Stimulated activated CD8-positive, alpha-beta memory T cell treated with anti-CD3 and anti-CD28 coated beads, Interleukin-7, amount 100 ng/mL, for 4 hours (primary cell): ENCODE measurements around the gene CKMT1B.
"Not testable (repeated sequence)": the region's sequence is repeated elsewhere in the genome, so short reads cannot be mapped to it uniquely, and the experiment has no call there.

Experiments used
- DNase-seq, 2 donors: peaks; one replicate each; pipeline ENCODE4 v3.0.0-alpha.2; 2020; ENCODE audit warnings: low read depth in 2 of 2

The CKMT1B gene

DNA sequence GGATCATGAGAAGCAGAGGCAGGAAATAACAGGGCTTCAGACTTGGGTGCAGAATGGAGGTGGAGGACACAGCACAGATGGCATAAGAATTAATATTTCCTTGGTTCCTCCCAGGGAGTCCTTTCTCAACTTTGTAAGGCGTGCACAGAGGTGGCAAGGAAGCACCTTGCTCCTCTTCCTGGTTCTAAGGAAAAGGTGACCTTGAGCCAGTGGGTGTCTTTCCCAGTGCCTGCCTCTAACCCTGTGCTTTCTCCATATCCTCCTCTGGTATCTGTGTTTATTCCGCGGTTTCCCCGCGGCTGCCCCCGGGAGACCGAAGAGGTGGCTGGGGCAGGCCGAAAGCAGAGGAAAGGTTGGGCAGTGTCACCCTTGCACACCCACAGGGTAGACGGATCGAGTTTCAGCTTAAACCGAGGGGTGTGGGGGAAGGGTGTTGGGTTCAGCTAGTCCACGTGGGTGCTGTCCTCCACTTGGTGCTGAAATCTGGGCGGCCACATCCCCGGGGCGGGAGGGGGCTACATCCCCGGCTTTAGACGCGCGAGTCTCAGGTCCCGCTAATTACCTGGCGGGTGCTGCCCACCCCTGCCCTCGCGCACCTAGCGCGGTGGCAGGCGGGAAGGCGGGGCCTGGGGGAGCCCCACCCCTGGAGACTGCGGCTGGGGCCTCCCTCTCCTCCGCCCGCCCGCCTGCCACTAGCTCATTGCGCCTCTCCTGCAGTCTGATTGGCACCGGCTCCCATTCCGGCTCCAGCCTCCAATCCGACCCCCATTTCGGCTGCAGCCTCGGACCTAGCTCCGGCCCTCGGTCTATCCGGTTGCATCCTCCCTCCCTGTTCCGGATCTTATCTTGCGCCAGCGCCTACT is at the start of gene CKMT1B:
CKMT1B (plus strand) TSS at position 700 of the 863 bp plus-strand sequence. CDS start 192 bp downstream, outside the sequence.
- not testable (repeated sequence) for DNase-seq

DNA sequence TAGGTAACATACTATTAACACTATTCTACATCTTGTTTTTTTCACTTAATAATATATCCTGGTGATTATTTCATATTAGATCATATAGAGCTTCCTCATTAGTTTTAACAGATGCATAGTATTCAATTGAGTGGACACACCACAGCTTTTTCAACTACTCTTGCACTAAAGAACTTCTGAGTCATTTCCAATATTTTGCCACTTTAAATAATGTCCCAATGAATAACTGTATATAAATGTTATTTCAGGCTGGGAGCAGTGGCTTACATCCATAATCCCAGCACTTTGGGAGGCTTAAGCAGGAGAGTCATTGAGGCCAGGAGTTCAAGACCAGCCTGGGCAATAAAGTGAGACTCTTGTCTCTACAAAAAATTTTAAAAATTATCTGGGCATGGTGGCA is 49.6 kb upstream of the CKMT1B start:
- DNase-seq, result no peak

DNA sequence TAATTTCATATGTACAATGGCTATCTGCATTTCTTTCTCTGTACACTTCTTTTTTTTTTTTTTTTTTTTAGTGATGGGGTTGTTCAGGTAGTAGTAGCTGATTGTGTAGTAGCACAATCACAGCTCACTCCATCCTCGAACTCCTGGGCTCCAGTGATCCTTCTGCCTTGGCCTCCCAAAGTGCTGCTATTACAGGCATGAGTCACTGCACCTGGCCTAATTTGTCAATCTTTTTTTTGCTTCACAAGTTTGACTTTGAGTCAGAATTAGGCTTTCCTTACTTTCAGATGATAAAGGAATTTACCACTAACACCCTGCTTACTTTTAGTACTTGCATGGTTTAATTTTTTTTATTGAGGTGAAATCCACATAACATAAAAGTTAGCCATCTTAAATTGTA is 48.4 kb upstream of the CKMT1B start:
- no peak for DNase-seq

DNA sequence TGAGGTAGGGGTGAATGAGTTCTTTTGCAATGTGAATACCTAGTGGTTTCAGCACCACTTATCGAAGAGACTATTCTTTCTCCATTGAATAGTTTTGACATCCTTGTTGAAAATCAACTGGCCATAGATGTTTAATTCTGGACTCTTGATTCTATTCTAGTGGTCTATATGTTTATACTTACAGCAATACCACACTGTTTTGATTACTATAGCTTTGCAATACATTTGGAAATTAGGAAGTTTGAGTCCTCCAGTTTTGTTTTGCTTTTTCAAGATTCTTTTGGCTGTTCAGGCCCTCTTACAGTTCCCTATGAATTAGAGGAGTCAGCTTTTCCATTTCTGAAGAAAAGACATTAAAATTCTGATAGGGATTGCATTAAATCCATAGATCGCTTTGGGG is 46.3 kb upstream of the CKMT1B start:
- DNase-seq, result no peak

DNA sequence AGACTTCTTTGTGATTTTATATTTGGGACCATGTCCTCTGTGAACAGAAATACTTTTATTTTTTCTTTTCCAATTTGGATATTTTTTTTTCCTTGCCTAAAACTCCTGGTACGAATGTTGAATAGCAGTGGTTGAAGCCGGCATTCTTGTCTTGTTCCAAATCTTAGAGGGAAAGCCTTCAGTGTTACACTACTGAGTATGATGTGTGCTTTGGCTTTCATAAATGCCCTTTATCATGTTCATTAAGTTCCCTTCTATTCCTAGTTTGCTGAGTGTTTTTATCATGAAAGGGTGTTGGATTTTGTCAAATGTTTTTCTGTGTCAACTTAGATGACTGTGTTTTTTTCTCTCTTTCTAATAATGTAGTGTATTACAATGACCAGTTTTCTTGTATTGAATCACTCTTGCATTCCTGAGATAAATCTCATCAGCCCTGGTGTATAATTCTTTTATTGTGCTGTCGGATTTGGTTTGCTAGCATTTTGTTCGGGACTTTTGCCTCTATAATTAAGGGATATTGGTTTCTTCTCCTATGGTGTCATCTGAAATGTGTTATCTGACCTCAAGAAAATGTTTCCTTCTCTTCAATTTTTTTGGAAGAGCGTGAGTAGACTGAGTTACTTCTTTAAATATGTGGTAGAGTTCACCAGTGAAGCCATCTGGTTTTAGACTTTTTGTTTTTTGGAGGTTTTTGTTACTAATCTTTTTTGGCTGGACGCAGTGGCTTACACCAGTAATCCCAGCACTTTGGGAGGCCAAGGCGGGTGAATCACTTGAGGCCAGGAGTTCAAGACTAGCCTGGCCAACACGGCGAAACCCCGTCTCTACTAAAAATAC is 43.1 kb upstream of the CKMT1B start:
- no peak for DNase-seq

DNA sequence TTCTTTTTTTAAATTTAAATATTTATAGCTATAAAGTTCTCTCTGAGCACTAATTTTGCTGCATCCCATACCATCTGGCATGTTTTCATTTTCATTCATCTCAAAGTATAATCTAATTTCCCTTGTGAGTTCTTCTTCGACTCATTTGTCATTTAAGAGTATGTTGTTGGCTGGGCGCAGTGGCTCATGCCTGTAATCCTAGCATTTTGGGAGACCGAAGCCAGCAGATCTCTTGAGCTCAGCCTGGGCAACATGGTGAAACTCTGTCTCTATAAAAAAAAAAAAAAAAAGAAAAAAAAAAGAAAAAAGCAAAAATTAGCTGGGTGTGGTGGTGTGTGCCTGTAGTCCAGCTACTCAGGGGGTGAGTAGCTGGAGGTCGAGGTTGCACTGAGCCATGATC is 41.6 kb upstream of the CKMT1B start:
- no peak for DNase-seq

DNA sequence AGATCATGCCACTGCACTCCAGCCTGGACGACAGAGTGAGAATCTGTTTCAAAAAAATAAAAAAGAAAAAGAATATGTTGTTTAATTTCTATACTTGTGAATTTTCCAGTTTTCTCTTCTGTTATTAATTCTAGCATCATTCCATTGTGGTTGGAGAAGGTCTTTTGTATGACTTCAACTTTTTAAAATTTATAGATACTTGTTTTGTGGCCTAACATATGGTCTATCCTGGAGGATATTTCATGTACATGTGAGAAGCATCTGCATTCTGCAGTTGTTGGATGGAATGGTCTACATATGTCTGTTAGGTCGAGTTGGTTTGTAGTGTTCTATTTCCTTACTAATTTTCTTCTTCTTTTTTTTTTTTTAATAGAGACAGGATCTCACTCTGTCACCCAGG is 40.8 kb upstream of the CKMT1B start:
- DNase-seq, result no peak

DNA sequence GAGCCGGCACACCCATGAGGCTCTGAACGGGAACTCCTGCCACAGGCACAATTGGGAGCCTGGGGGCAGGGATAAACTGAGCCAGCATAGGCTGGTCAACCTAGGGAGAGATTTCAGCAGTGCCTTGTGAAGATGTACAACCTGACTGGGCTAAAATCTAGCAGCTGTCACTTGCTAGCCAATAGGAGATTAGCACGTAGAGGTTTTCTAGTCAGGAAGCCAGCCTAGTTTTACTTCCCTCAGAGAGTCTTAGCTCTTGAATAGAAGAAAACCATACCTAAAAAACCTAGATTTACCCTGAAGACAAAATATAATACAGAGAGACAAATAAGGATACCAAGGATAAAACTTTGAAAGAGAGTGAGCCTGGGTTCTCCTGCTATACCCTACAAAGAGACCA is 31.1 kb upstream of the CKMT1B start:
- DNase-seq, result not testable (repeated sequence)

DNA sequence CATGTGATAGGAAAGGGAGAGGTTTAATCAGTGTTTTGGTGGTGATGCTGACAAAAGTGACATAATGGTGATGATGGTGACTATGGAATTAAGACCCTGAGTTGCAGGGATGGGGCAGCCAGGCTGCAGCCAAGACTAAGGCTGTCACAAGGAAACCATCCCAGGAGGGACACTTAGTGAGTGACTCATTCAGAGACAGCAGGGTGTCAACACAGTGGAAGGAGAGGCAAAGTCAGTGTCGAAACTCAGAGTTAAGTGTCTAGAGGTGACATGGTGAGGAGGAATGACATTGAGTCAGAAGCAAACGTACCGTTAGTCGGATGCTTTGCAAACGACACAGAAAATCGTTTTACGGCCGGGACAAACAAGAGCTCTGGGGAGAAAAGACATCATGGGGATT is 30.0 kb upstream of the CKMT1B start:
- DNase-seq, result not testable (repeated sequence)

DNA sequence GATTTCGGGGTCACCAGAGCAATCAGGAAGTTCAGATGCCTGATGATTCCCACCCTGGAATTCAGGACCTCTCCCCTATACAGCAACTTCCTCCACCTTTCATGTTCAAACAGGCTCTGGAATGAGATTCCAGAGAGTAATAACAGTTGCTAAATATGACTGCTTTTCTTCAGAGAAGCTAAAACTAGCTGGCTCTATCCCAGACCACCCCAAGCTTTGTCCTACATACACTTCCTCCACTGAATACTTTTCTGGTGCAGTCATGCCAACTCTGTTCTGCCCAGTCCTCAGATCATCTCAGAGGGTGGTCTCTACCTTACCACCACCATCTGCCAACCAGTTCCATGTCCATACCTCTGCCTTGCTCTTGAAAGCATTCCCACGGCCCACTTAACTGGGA is 27.2 kb upstream of the CKMT1B start:
- DNase-seq, result not testable (repeated sequence)

DNA sequence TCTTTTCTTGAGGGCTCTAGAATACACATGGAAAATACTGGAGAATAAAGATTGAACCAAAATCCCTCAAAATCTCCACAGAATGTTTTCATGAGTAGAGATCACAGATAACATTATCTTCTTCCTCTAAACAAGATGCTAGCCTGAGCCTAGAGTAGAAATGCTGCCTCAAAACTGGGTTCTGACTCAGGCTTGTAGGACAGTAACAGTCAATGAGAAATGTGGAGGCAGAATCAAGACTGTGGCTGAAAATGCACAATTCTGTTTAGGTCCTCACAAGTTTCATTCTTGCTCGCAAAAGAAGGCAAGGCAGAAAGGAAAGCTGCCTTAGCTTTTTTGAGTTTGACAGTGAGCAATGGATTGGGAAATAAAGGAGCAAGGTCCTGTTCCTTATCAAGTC is 19.2 kb upstream of the CKMT1B start:
- DNase-seq, result not testable (repeated sequence)

DNA sequence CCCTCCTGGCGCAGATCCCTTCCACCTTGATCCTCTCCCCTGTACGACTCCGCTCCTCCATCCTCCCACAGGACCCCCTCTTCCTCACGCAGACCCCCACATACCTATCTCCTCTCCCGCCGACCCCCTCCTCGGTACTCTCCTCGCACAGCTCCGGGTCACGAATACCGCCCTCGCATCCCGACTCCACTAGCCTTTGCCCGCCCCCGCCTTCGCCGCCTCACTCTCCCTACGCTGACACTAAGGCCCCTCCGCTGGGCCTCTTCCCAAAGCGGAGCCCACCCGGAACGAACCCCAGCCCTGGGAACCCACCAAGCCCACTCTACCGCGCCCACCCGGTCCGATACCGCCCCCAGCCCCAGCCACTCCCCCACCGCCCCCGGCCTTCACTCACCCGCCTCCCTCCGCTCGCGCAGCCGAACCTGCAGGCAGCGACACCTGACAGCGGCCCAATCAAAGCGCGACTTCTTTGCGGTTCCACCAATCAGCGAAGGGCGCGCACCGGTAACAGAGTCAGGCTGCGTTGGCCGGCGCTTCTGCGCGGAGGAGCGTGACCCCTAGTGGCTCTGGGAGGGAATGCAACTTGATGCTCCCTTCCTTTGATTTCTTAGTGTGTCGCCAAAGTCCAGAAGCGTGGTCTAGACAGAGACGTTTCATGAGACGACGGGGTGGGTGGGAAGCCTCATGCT is 3.9 kb upstream of the CKMT1B start, which contains the start of gene PPIP5K1:
PPIP5K1 (minus strand) TSS at position 431 of the 689 bp plus-strand sequence. CDS start 5,704 bp downstream, outside the sequence.
- DNase-seq, result not testable (repeated sequence)

DNA sequence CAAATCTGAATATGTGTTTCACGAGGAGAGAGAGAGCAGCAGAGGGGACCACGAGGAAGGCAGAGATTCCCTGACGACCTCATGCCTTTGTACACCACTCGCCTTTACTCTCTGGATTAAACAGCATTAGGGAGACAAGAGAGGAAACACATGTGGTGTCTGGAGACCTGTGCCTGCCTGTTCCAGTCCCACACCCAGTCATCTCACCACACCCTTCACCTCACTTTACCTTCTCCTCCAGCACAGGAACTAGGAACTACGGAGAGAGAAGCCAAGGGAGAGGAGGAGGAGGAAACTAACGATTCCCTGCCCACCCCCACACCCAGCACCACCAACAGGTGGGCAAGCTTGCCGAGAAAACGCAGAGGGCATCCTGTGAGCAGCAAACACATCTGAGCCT is 986 bp upstream of the CKMT1B start:
- DNase-seq, result not testable (repeated sequence)

DNA sequence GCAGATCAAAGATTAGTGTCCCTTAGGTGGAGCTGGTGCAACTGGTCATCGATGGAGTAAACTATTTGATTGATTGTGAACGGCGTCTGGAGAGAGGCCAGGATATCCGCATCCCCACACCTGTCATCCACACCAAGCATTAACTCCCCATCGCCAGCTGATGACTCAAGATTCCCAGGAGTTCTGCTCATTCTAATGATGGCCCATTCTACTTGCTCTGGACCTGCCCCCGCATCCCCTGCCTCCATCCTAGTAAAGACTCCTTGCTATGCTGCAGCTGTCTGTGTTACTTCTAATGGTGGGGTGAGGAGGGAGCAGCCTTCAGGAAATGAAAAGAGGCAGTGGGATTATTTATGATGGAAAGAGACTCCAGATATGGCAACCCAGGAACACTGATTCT is 5.3 kb downstream of the CKMT1B start:
- not testable (repeated sequence) for DNase-seq

DNA sequence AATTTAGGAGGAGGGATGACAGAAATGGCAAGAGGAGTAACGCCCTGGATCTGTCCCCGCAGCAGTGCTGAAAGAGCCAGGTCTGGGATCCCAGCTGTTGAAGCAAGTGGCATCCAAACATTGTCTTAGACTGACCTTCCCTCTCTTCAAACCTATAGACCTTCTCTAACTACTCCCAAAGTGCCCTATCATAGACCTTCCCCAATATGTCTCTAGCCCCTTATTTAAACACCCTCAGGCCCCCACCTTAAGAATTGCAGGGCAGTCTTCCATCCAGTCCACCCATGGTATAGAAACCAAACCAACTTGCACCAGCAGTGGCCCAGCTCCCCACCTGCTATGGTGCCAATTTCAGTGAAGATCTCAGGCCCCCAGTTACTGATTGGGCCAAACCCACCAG is 6.4 kb downstream of the CKMT1B start:
- DNase-seq, result not testable (repeated sequence)

DNA sequence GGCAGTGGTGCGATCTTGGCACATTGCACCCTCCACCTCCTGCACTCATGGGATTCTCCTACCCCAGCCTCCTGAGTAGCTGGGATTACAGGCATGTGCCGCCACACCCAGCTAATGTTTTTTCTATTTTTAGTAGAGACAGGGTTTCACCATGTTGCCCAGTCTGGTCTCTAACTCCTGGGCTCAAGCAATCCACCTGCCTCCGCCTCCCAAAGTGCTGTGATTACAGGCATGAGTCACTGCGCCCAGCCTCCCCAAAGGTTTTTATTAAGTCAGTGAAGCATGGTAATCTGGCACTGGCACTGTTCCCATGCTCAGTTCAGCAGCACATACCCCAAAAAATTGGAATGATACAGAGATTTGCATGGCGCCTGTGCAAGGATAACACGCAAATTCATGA is 8.4 kb downstream of the CKMT1B start:
- not testable (repeated sequence) for DNase-seq

DNA sequence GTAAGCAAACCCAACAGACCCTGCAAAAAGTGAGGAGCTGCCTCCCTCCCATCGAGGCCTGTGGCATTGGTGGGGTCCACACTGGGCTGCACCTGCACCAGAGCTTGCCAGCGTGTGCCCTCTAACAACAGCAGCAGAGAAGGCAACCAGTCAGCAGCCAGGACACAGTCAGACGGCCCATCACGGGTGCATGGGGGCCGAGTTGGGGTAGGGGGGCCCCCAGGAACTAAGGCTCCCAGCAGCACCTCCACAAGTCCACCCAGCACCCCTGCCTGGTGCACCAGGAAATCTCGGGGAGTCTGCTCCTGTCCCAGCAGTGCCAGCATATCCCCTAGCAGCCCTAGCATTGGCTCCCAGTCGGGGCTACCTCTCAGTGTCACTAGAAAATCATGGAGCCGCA is 23.9 kb downstream of the CKMT1B start:
- not testable (repeated sequence) for DNase-seq

DNA sequence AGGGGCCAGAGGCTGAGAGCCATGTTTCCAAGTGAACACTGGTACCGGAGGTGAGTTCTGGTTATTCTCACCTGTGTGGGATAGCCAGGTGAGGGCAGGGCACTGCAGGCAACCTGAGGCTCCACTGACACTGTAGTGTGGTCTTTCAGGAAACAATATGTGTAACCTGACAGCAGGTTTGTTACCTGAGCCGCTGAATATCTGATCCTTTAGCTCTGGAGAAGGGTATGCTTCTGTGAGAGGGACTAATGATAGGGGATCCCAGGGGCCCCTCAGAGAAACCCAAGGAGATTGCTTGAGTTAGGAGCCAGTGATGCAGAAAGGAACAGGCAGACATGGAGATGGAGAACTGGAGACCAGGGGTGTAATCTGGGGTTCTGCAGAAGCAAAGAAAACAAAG is 24.9 kb downstream of the CKMT1B start, which contains the start of gene STRC:
STRC (minus strand) TSS at position 101 of the 400 bp plus-strand sequence; CDS start at position 23, 78 bp downstream.
- not testable (repeated sequence) for DNase-seq

DNA sequence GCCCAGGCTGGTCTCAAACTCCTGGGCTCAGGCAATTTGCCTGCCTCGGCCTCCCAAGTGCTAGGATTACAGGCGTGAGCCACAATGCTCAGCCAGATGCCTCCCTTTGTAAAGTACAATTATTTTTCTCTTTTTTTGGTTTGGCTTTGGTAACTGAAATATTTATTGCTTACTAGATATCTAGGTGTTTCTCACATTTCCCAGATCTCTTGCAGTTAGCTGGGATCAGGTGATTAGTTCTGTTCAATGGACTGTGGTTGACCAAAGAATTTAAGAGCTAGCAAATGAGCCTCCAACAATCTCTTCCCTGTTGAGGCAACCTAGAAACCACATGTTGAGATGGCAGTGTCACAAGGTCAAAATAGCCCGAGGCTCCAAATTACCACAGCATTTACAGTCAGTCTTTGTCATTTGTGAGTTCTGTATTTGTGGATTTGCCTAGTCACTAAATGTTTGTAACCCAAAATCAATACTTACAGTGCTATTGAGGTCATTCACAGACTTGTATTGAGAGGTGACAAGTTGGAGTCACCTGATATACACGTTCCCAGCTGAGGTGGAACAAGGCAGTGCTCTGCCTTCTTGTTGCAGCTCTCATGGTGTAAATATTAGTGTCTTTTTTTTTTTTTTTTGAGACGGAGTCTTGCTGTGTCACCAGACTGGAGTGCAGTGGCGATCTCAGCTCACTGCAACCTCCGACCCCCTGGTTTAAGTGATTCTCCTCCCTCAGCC is 28.4 kb downstream of the CKMT1B start:
- not testable (repeated sequence) for DNase-seq

DNA sequence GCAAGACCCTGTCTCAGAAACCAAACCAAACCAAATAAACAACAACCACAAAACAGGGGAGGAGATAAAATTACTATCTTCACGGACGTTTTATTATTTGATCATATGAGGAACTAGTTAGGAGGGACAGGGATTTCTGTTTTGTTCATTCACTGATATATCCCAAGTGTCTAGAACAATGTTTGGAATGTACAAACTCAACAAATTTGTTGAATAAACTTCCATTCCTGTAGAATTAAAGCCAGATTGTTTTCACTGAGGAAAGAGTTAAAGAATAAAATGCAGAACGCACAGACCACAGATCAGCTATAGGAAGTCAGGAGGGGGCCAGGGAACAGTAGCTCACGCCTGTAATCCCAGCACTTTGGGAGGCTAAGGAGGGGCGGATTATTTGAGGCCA is 31.3 kb downstream of the CKMT1B start:
- no peak for DNase-seq

DNA sequence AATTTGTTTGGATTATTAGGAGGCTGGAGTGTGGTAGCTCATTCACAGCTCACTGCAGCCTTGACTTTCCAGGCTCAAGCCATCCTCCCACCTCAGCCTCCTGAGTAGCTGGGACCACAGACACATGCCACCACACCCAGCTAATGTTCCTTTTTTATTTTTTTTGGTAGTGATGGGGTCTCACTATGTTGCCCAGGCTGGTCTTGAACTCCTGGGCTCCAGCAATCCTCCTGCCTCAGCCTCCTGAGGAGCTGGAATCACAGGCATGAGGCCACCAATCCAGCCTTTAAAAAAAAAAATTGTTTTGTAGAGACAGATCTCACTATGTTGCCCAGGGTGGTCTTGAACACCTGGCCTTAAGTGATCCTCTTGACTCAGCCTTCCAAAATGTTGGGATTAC is 33.1 kb downstream of the CKMT1B start:
- DNase-seq, result not testable (repeated sequence)
